Femur (tissue), 1 donor: Measurements from ENCODE around the gene QSER1.
A peak's percentile ranks its signal among the peaks of the same experiment; 100 is the strongest.
"Not testable (repeated sequence)": the region's sequence is repeated elsewhere in the genome, so short reads cannot be mapped to it uniquely, and the experiment has no call there.

Source experiments
- DNase-seq: peaks from one replicate; pipeline ENCODE4 v3.0.0-alpha.2; 2017

Gene QSER1

GRCh38 chr11:33006010-33006409 lies 113.4 kb downstream of the QSER1 start:
- DNase-seq: no peak

DNA sequence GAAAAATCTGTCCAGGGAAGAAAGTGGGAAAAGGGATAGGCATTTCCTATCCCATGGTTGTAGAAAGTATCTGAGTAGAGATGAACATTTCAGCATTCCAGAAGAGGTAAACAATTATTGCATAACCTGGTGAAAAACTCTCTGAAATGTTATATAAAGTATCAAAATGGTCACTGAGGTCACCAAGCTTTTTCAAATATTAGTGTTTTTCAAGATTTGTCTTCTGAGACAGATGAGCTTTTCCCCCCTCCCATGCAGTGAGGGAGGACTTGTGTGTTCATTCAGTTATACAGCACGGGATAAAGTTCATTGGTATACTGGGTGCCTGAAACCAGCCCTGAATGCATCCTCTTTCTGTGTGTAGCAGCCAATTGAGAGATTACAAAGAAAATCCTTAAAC lies 121.1 kb downstream of the QSER1 start:
- DNase-seq: no peak

- peak; percentile 93 for DNase-seq
These were observed 123.3 kb downstream of the QSER1 start, which contains the start of gene DEPDC7 for GRCh38 chr11:33015621-33016551. TSS of gene DEPDC7 (plus strand) at chr11:33015878. CDS start at chr11:33015956, 78 bp downstream.

GRCh38 chr11:33016654-33017053 lies 124.0 kb downstream of the QSER1 start:
- no peak for DNase-seq

GRCh38 chr11:33017478-33017877 lies 124.9 kb downstream of the QSER1 start:
- no peak for DNase-seq

DNA sequence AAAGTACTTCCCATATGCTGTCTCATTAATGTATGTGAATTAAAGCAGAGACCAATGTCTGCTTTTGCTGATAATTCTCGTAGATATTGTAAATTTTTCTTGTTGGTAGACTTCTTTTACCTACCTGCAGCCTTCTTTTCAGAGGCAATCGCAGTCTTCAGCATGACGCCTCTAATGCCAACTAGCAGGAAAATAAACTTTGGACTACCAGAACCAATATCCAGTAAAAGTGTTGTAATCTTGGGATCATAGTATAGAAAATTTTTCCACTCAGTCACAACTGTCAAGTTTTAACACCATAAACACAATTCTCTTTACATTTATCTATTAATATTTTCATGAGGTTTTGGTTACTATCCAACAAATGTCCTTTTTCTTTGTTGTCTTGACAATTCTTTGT lies 125.4 kb downstream of the QSER1 start:
- no peak for DNase-seq

GRCh38 chr11:33018840-33019239 lies 126.2 kb downstream of the QSER1 start:
- no peak for DNase-seq

- no peak for DNase-seq
These were observed 128.9 kb downstream of the QSER1 start for GRCh38 chr11:33021501-33021900.

- DNase-seq: no peak
These were observed 129.3 kb downstream of the QSER1 start for GRCh38 chr11:33021937-33022336.

- no peak for DNase-seq
These were observed 132.7 kb downstream of the QSER1 start for GRCh38 chr11:33025339-33025722.

GRCh38 chr11:33027233-33027632 lies 134.6 kb downstream of the QSER1 start:
- DNase-seq: no peak

DNA sequence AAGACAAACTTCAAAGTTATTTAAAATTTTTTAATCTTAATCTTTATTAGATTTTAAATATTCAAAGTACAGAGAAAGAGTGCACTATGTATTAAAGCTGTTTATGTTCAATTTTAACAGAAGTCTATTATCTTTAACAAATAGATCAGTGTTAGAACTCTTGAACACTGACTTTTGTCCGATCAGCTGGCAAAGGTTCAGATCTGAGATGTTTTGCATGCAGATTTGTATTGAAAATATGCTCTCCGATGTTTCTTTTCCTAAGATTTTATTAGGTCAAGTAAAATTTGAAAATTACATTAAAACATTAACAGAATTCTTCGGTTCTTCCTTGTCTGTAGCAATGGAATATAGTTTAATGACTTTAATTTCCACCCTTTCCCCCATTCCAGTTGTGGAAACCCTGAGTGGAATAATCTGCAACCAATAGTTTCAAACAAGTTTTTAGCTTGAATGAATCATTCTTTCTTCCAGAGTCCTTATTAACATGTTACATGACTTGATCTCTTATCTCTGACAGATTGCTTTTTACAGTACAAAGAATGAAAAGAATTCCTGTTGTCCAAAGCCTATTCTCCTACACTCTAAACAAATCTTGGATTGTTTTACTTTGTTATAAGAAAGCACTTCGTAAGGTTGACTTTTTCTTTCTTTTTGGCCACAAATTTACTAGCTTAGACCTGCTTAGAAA lies 135.4 kb downstream of the QSER1 start:
- DNase-seq: no peak

GRCh38 chr11:33028537-33028914 lies 135.9 kb downstream of the QSER1 start:
- DNase-seq: no peak

GRCh38 chr11:33029218-33029617 lies 136.6 kb downstream of the QSER1 start:
- DNase-seq: not testable (repeated sequence)
